ENCODE measurements around the gene MED15. TPM values are rescaled to one million over a fixed set of nuclear protein-coding genes. Genes with fewer than 3 reads are reported as not detected.
"Not testable (repeated sequence)": the region's sequence is repeated elsewhere in the genome, so short reads cannot be mapped to it uniquely, and the experiment has no call there.

MED15 gene
- total and polyA plus RNA-seq, 7 donors = 25.8 to 86.8 (median 37.5) TPM

GRCh38 chr22:20619045-20619892 lies 111.9 kb downstream of the MED15 start:
- no peaks in the 10 kb centered on the region for H3K27me3 ChIP-seq
- no peak overlapping the region for H3K4me3 ChIP-seq
- intact Hi-C loops (cut with DNase I) = no loop called here
- no peaks in the 10 kb centered on the region for H3K4me1 ChIP-seq
- no peak overlapping the region for H3K27ac ChIP-seq
- H3K9me3 ChIP-seq = no peaks in the 10 kb centered on the region
- WGBS, 2 donors = 90 to 93% methylated on average over 8 of the region's 8 CpGs
- H3K36me3 ChIP-seq = no peaks in the 10 kb centered on the region
- DNase-seq = no peak
- TF ChIP-seq POLR2A (IDR thresholded peaks at IDR 0.05) (no peak), POLR2AphosphoS5 (IDR thresholded peaks at IDR 0.05) (no peak), EP300 (IDR thresholded peaks at IDR 0.05) (no peak)
- TF ChIP-seq, protein P1, sequence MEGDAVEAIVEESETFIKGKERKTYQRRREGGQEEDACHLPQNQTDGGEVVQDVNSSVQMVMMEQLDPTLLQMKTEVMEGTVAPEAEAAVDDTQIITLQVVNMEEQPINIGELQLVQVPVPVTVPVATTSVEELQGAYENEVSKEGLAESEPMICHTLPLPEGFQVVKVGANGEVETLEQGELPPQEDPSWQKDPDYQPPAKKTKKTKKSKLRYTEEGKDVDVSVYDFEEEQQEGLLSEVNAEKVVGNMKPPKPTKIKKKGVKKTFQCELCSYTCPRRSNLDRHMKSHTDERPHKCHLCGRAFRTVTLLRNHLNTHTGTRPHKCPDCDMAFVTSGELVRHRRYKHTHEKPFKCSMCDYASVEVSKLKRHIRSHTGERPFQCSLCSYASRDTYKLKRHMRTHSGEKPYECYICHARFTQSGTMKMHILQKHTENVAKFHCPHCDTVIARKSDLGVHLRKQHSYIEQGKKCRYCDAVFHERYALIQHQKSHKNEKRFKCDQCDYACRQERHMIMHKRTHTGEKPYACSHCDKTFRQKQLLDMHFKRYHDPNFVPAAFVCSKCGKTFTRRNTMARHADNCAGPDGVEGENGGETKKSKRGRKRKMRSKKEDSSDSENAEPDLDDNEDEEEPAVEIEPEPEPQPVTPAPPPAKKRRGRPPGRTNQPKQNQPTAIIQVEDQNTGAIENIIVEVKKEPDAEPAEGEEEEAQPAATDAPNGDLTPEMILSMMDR (IDR thresholded peaks at IDR 0.05) = no peak

DNA sequence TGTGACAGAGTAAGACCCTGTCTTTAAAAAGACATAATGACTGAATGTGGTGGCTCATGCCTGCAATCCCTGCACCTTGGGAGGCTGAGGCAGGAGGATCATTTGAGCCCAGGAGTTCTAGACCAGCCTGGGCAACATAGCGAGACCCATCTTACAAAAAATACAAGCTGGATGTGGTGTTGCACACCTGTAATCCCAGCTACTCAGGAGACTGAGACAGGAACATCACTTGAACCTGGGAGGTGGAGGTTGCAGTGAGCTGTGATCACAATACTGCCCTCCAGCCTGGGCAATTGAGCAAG lies 112.4 kb downstream of the MED15 start:
- DNase-seq; H3K4me3 ChIP-seq; H3K27me3 ChIP-seq; H3K27ac ChIP-seq; H3K9me3 ChIP-seq; intact Hi-C loops (cut with DNase I); H3K4me1 ChIP-seq; H3K36me3 ChIP-seq: not testable (repeated sequence)
- WGBS, 2 donors = 94 to 100% methylated on average over 1 of the region's 1 CpG

DNA sequence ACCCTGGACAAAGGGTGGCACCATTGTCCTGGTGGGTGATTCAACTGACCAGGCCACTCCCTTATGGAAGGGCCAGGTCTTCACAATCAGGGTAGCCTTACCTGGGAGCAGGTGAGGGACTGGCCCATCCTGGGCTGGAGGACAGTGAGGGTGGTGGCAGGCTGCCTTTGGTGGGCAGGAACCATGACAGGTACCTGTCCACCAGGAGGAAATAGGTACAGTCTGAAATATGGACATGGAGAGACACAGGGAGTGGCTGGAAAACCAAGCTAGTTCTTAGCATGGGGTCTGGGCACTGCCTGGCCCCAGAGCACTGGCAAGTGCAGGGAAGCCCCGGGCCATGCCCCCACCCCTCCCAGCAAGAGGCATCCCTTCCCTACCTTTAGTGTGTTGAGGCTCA lies 113.8 kb downstream of the MED15 start:
- WGBS, 2 donors = 76 to 97% methylated on average over 1 of the region's 1 CpG
- Histone ChIP-seq H3K36me3 (no peaks in the 10 kb centered on the region), H3K4me1 (no peaks in the 10 kb centered on the region), H3K27me3 (no peaks in the 10 kb centered on the region), H3K9me3 (no peaks in the 10 kb centered on the region), H3K4me3 (no peak overlapping the region), H3K27ac (no peak overlapping the region)
- intact Hi-C loops (cut with DNase I) = no loop called here
- TF ChIP-seq EP300 (IDR thresholded peaks at IDR 0.05) = no peak
- TF ChIP-seq POLR2AphosphoS5 (IDR thresholded peaks at IDR 0.05) = no peak
- TF ChIP-seq, protein P1 (IDR thresholded peaks at IDR 0.05) = no peak
- no peak for TF ChIP-seq POLR2A (IDR thresholded peaks at IDR 0.05)
- no peak for DNase-seq

DNA sequence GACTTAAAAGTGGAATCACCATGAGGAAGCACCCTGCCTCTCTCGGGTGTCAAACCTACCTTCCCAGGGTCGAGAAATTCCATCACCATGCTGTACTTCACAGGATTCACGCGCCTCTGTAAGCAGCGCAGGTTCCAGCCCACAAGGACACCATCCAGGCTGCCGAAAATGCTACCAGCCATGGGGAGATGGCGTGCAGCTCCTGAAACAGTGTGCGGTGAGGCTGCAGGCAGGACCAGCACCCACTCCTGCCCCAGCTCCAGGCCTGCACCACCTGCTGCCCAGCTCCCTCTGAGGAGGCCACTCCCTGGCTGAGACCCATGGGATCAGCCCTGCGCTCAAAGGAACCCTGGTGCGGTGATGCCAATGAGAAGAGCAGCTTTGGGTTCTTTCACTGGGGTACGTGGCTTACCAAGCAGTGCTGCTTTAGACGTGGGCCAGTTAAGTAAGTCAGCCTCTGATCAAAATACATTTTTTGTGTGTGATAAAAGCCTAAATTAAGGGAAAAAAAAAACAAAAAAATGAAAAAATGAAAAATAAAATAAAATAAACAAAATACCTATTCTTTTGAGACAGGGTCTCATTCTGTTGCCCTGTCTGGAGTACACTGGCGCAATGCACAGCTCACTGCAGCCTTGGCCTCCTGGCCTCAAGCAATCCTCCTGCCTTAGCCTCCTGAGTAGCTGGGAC lies 115.4 kb downstream of the MED15 start:
- Histone ChIP-seq H3K36me3 (no peaks in the 10 kb centered on the region), H3K4me3 (no peak overlapping the region), H3K27ac (no peak overlapping the region), H3K27me3 (no peaks in the 10 kb centered on the region), H3K9me3 (no peaks in the 10 kb centered on the region), H3K4me1 (no peaks in the 10 kb centered on the region)
- TF ChIP-seq POLR2A (IDR thresholded peaks at IDR 0.05) = no peak
- TF ChIP-seq EP300 (IDR thresholded peaks at IDR 0.05) = no peak
- TF ChIP-seq, protein P1 (IDR thresholded peaks at IDR 0.05) = no peak
- TF ChIP-seq POLR2AphosphoS5 (IDR thresholded peaks at IDR 0.05) = no peak
- intact Hi-C loops (cut with DNase I) = no loop called here
- 83 to 87% methylated on average over 13 of the region's 13 CpGs for WGBS, 2 donors
- no peak for DNase-seq

- H3K27me3 ChIP-seq = no peaks in the 10 kb centered on the region
- intact Hi-C loops (cut with DNase I) = no loop called here
These were observed 116.8 kb downstream of the MED15 start for GRCh38 chr22:20624161-20624616.

More at GRCh38 chr22:20624161-20624616, 116.8 kb downstream of the MED15 start:
- no peak overlapping the region for H3K4me3 ChIP-seq
- TF ChIP-seq, protein P1 (IDR thresholded peaks at IDR 0.05) = no peak
- TF ChIP-seq EP300 (IDR thresholded peaks at IDR 0.05) = no peak
- TF ChIP-seq POLR2AphosphoS5 (IDR thresholded peaks at IDR 0.05) = no peak
- no peak for TF ChIP-seq POLR2A (IDR thresholded peaks at IDR 0.05)
- H3K9me3 ChIP-seq = no peaks in the 10 kb centered on the region
- H3K36me3 ChIP-seq = no peaks in the 10 kb centered on the region
- 69 to 77% methylated on average over 5 of the region's 5 CpGs for WGBS, 2 donors
- no peak for DNase-seq
- no peak overlapping the region for H3K27ac ChIP-seq
- H3K4me1 ChIP-seq = no peaks in the 10 kb centered on the region

All from sigmoid colon (tissue), 7 donors.